ENCODE results near the gene FBH1.
A peak's percentile ranks its signal among the peaks of the same experiment; 100 is the strongest.

DNA sequence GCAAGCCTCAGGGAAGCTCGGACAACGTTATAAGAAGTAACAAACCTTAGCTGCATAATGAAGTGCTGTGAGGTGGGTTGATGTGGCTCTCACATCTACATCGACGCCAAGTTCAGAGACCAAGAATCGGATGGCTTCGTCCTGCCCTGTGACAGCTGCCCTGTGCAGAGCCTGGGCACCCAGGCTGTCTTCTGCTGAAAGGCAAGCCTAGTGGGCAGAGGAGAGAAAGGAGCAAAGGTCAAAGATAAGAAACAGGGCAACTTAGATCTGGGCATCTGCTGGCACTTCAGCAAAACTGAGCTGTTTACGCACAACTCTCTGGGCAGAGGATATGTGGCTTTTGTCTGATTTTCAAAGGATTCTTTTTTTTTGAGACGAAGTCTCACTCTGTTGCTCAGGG lies 7.1 kb upstream of the FBH1 start:
- TF ChIP-seq, protein P1, sequence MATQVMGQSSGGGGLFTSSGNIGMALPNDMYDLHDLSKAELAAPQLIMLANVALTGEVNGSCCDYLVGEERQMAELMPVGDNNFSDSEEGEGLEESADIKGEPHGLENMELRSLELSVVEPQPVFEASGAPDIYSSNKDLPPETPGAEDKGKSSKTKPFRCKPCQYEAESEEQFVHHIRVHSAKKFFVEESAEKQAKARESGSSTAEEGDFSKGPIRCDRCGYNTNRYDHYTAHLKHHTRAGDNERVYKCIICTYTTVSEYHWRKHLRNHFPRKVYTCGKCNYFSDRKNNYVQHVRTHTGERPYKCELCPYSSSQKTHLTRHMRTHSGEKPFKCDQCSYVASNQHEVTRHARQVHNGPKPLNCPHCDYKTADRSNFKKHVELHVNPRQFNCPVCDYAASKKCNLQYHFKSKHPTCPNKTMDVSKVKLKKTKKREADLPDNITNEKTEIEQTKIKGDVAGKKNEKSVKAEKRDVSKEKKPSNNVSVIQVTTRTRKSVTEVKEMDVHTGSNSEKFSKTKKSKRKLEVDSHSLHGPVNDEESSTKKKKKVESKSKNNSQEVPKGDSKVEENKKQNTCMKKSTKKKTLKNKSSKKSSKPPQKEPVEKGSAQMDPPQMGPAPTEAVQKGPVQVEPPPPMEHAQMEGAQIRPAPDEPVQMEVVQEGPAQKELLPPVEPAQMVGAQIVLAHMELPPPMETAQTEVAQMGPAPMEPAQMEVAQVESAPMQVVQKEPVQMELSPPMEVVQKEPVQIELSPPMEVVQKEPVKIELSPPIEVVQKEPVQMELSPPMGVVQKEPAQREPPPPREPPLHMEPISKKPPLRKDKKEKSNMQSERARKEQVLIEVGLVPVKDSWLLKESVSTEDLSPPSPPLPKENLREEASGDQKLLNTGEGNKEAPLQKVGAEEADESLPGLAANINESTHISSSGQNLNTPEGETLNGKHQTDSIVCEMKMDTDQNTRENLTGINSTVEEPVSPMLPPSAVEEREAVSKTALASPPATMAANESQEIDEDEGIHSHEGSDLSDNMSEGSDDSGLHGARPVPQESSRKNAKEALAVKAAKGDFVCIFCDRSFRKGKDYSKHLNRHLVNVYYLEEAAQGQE (IDR thresholded peaks at IDR 0.05), result no peak
- TF ChIP-seq JUND (IDR thresholded peaks at IDR 0.05), result no peak
- TF ChIP-seq, protein P2, sequence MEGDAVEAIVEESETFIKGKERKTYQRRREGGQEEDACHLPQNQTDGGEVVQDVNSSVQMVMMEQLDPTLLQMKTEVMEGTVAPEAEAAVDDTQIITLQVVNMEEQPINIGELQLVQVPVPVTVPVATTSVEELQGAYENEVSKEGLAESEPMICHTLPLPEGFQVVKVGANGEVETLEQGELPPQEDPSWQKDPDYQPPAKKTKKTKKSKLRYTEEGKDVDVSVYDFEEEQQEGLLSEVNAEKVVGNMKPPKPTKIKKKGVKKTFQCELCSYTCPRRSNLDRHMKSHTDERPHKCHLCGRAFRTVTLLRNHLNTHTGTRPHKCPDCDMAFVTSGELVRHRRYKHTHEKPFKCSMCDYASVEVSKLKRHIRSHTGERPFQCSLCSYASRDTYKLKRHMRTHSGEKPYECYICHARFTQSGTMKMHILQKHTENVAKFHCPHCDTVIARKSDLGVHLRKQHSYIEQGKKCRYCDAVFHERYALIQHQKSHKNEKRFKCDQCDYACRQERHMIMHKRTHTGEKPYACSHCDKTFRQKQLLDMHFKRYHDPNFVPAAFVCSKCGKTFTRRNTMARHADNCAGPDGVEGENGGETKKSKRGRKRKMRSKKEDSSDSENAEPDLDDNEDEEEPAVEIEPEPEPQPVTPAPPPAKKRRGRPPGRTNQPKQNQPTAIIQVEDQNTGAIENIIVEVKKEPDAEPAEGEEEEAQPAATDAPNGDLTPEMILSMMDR (IDR thresholded peaks at IDR 0.05; ENCODE audit: low read depth, low read length, missing input control), result no peak
- peak in 1 of 2 donors; percentile 35 for TF ChIP-seq RAD21 (IDR thresholded peaks at IDR 0.05)
- TF ChIP-seq, protein P3, sequence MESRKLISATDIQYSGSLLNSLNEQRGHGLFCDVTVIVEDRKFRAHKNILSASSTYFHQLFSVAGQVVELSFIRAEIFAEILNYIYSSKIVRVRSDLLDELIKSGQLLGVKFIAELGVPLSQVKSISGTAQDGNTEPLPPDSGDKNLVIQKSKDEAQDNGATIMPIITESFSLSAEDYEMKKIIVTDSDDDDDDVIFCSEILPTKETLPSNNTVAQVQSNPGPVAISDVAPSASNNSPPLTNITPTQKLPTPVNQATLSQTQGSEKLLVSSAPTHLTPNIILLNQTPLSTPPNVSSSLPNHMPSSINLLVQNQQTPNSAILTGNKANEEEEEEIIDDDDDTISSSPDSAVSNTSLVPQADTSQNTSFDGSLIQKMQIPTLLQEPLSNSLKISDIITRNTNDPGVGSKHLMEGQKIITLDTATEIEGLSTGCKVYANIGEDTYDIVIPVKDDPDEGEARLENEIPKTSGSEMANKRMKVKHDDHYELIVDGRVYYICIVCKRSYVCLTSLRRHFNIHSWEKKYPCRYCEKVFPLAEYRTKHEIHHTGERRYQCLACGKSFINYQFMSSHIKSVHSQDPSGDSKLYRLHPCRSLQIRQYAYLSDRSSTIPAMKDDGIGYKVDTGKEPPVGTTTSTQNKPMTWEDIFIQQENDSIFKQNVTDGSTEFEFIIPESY (IDR thresholded peaks at IDR 0.05), result no peak
- TF ChIP-seq HNF4G (IDR thresholded peaks at IDR 0.05), result peak; percentile 52
- TF ChIP-seq HNF4A (conservative IDR thresholded peaks at IDR 0.05), result peak; percentile 77 to 81
- peak; percentile 43 for TF ChIP-seq SP1 (IDR thresholded peaks at IDR 0.05)
